HUES64 (cell line): ENCODE results near the gene LDHB.
A peak's percentile ranks its signal among the peaks of the same experiment; 100 is the strongest.

Experiments used
- H3K27ac ChIP-seq: 2 replicates; pipeline ENCODE4 v1.7.0; 2013; ENCODE audit warnings: low read depth, low read length, inconsistent platforms
- H3K27me3 ChIP-seq: 2 replicates; pipeline ENCODE4 v1.6.1; 2013; ENCODE audit warnings: mild to moderate bottlenecking, low read length; ENCODE audit not compliant: insufficient read depth
- H3K36me3 ChIP-seq: 2 replicates; pipeline ENCODE4 v1.6.1; 2013; ENCODE audit warnings: mild to moderate bottlenecking, low read length; ENCODE audit not compliant: insufficient read depth
- H3K4me1 ChIP-seq: 2 replicates; pipeline ENCODE4 v1.6.1; 2013; ENCODE audit warnings: mild to moderate bottlenecking, low read length, moderate library complexity; ENCODE audit not compliant: insufficient read depth
- H3K4me3 ChIP-seq: 2 replicates; pipeline ENCODE4 v1.5.1; 2013; ENCODE audit warnings: mild to moderate bottlenecking, low read length, moderate library complexity
- H3K9ac ChIP-seq: 2 replicates; pipeline ENCODE4 v1.6.1; 2013; ENCODE audit warnings: mild to moderate bottlenecking, low read depth, low read length
- H3K9me3 ChIP-seq: 2 replicates; pipeline ENCODE4 v1.6.1; 2013; ENCODE audit warnings: low read depth, low read length; ENCODE audit not compliant: insufficient read depth
- WGBS: fragments of 150-250, 120-280 bp; methylation state at CpG from one replicate; pipeline ENCODE4 v1.1.7; 2013; ENCODE audit warnings: missing lambda C conversion rate; 5-methylcytosine and 5-hydroxymethylcytosine counted together

The LDHB gene

DNA sequence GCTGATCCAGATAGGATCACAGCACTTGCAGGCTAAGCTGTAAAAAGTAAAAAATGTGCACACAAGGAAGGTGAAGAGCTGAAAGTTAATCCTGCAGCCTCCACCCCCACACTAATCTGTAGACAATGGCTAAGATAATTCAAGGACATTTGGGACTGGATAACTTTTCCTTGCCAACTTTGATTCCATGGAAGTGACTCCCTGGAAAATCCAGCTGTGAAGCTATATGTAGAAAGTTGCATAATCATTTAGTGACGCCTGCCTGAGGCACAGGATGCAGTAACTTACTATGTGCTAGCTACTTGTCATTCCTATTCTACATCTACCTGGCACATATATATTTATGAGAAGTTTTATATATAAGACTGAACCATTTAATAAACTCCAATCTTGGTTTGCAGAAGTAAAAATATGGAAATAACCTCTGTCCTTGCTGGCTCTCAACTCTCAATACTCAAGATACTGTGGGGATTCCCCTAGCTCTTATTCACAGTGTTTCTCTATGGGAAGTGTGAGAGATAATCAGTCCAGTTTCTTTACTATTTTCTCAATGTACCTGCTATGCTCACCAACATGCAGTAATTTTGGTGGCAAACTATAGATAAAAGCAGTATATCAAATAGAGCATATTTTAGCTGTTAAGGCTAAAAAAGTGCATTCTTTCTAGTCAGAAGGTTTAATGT, 14.8 kb downstream of the LDHB start:
- Histone ChIP-seq H3K27me3 (no peaks in the 10 kb centered on the region), H3K9me3 (no peaks in the 10 kb centered on the region), H3K4me1 (peaks cover 36% of the 10 kb centered on the region), H3K36me3 (peaks cover 100% of the 10 kb centered on the region), H3K27ac (peak overlapping the region; percentile 12; the same call in 1 of the 2 replicates), H3K4me3 (no peak overlapping the region), H3K9ac (no peak overlapping the region)
- no CpG with 5 or more reads among the region's 1 CpG for WGBS

DNA sequence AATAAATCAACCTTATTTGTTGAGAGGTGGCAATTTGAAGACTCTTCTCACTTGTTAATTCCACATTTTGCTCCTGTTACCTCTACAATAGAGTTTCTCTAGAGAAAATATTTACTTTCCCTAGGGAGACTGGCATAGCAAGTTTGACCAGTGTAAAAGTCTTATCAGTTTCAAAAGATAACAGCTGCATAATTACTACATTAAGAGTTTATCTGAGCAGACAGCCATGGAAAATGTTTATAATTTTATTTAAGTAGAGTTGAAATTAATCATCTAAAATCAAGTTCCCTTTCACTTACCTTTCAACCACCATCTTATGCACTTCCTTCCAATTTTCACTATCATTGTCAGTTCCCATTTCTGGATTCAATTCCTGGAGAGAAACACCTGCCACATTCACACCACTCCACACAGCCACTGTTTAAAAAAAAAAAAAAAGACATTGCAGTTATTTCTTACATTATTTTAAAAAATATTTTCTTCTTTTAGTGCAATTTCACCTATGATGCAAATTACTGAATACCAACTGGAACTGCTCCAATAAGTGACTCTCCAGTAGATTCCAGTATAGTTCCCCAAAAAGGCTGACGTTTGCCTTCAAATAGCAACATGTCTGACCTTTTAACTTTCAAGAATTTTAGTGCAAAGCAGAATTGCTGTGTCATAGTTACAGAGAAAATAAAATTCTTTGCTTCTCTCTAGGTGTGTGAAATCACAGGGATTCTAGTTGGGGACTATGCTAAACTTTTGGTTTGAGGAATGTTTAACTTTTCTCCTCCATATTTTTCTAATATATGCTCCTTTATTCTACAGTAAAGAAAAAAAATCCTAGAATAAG, 19.4 kb downstream of the LDHB start:
- H3K4me1 ChIP-seq, result peaks cover 3% of the 10 kb centered on the region
- no peaks in the 10 kb centered on the region for H3K27me3 ChIP-seq
- WGBS, result 91% methylated on average over 1 of the region's 1 CpG
- H3K4me3 ChIP-seq, result no peak overlapping the region
- peaks cover 93% of the 10 kb centered on the region for H3K36me3 ChIP-seq
- no peak overlapping the region for H3K27ac ChIP-seq
- H3K9ac ChIP-seq, result no peak overlapping the region
- no peaks in the 10 kb centered on the region for H3K9me3 ChIP-seq

- no peak overlapping the region for H3K27ac ChIP-seq
- no peaks in the 10 kb centered on the region for H3K9me3 ChIP-seq
- H3K9ac ChIP-seq, result no peak overlapping the region
- no peak overlapping the region for H3K4me3 ChIP-seq
- H3K27me3 ChIP-seq, result no peaks in the 10 kb centered on the region
- no peaks in the 10 kb centered on the region for H3K4me1 ChIP-seq
- H3K36me3 ChIP-seq, result peaks cover 52% of the 10 kb centered on the region
- 100% methylated on average over 2 of the region's 3 CpGs for WGBS
These were observed 23.4 kb downstream of the LDHB start for GRCh38 chr12:21634245-21634644.

DNA sequence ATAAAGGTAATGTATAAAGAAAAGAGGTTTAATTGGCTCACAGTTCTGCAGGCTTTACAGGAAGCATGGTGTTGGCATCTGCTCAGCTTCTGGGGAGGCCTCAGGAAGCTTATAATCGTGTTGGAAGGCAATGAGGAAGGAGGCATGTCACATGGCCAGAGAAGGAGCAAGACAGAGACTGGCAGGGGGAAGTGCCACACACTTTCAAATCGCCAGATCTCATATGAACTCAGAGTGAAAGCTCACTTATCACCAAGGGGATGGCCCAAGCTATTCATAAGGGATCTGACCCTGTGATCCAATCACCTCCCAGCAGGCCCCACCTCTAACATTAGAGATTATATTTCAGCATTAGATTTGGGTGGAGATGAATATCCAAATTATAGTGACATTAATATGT, 26.3 kb downstream of the LDHB start:
- H3K9ac ChIP-seq, result no peak overlapping the region
- H3K9me3 ChIP-seq, result 0 out of 2 replicates have a peak, but pooled peaks cover 3% of the 10 kb centered on the region
- H3K4me1 ChIP-seq, result no peaks in the 10 kb centered on the region
- H3K36me3 ChIP-seq, result peaks cover 24% of the 10 kb centered on the region
- no peaks in the 10 kb centered on the region for H3K27me3 ChIP-seq
- H3K4me3 ChIP-seq, result no peak overlapping the region
- 56% methylated on average over 2 of the region's 2 CpGs for WGBS
- no peak overlapping the region for H3K27ac ChIP-seq

DNA sequence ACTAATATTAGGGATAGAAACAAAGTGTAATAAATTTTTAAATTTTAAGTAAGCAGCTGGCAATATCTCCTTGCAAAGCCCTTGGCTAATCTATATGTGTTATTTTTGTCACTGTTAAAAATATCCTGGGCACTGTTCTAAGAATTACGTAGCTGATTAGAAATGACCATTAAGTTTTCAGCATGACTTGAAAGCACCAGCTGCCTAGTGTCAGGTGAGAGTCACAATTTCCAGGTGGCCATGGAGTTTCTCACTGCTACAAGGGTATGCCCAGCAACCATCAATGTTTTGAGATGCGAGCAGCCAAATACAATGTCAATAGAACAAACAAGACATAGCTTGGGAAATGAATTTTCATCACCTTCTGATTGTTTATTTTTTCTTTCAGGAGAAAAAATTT, 29.7 kb downstream of the LDHB start:
- no peaks in the 10 kb centered on the region for H3K4me1 ChIP-seq
- 0 out of 2 replicates have a peak, but pooled peaks cover 3% of the 10 kb centered on the region for H3K9me3 ChIP-seq
- H3K27ac ChIP-seq, result no peak overlapping the region
- 96% methylated on average over 2 of the region's 2 CpGs for WGBS
- H3K36me3 ChIP-seq, result no peaks in the 10 kb centered on the region
- no peak overlapping the region for H3K4me3 ChIP-seq
- H3K9ac ChIP-seq, result no peak overlapping the region
- no peaks in the 10 kb centered on the region for H3K27me3 ChIP-seq

- H3K36me3 ChIP-seq, result no peaks in the 10 kb centered on the region
- no peaks in the 10 kb centered on the region for H3K4me1 ChIP-seq
- H3K4me3 ChIP-seq, result no peak overlapping the region
- H3K9ac ChIP-seq, result no peak overlapping the region
- no peaks in the 10 kb centered on the region for H3K27me3 ChIP-seq
- no peak overlapping the region for H3K27ac ChIP-seq
- no peaks in the 10 kb centered on the region for H3K9me3 ChIP-seq
These were observed 39.1 kb downstream of the LDHB start for GRCh38 chr12:21618566-21618965.

DNA sequence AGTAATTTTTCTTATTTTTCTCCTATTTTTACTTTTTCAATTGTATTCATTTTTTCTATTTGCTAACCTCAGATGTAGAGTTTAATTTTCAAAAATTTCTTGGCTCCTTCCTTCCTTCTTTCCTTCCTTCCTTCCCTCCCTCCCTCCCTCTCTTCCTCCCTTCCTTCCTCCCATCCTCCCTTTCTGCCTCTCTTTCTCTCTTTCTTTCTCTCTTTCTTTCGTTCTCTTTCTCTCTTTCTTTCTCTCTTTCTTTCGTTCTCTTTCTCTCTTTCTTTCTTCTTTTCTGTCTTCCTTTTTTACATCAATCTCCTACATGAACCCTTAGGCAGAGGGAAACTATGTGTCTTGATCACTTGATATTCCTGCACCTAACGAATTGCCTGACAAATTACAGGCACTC, 40.6 kb downstream of the LDHB start:
- Histone ChIP-seq H3K9me3 (no peaks in the 10 kb centered on the region), H3K27ac (no peak overlapping the region), H3K36me3 (no peaks in the 10 kb centered on the region), H3K27me3 (no peaks in the 10 kb centered on the region), H3K4me3 (no peak overlapping the region), H3K4me1 (no peaks in the 10 kb centered on the region), H3K9ac (no peak overlapping the region)
- WGBS, result 73% methylated on average over 3 of the region's 3 CpGs

DNA sequence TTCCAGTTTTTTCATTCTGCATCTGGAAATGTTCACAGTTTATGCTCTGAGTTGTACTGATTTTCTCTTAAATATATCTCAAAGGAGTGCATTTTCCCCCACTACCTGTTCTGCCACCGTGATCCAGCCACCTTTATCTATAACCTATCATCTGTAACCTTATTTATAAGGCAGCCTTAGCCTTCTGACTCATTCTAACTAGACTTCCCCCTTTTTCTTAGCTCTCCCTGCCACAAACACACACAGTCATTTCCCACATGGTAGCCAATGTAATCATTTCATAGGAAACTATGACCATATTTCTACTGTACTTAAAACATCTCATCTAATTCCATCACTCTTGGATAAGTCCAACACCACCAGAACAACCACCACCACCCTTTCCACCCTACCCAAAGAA, 42.2 kb downstream of the LDHB start:
- Histone ChIP-seq H3K4me3 (no peak overlapping the region), H3K36me3 (no peaks in the 10 kb centered on the region), H3K9me3 (no peaks in the 10 kb centered on the region), H3K4me1 (no peaks in the 10 kb centered on the region), H3K27ac (no peak overlapping the region), H3K9ac (no peak overlapping the region), H3K27me3 (no peaks in the 10 kb centered on the region)
- 87% methylated on average over 1 of the region's 1 CpG for WGBS

- Histone ChIP-seq H3K36me3 (no peaks in the 10 kb centered on the region), H3K9me3 (no peaks in the 10 kb centered on the region), H3K4me1 (no peaks in the 10 kb centered on the region), H3K4me3 (no peak overlapping the region), H3K9ac (no peak overlapping the region), H3K27ac (no peak overlapping the region), H3K27me3 (no peaks in the 10 kb centered on the region)
- 100% methylated on average over 2 of the region's 2 CpGs for WGBS
These were observed 43.1 kb downstream of the LDHB start for GRCh38 chr12:21614506-21614905.

DNA sequence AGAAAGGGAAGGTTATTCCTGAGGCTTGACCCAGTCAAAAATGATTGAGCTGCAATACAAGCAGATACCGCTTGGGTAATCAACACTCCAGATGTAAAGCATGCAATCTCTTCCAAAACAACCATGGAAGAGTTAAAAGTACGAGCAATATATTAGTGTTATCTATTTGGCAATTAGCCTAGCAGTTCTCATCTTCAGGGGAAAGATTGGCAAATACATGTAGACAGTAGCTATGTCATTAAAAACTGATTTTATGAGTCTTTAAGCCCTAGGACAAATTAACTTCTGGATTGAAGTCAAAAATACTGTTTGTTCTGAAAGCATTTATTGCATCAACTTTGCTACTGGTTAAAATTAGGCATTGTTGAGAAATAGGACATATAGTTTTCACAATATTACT, 43.7 kb downstream of the LDHB start:
- H3K9ac ChIP-seq, result no peak overlapping the region
- no peaks in the 10 kb centered on the region for H3K9me3 ChIP-seq
- no peaks in the 10 kb centered on the region for H3K4me1 ChIP-seq
- H3K36me3 ChIP-seq, result no peaks in the 10 kb centered on the region
- no peak overlapping the region for H3K4me3 ChIP-seq
- WGBS, result 95% methylated on average over 2 of the region's 2 CpGs
- no peak overlapping the region for H3K27ac ChIP-seq
- no peaks in the 10 kb centered on the region for H3K27me3 ChIP-seq

GRCh38 chr12:21608196-21608595, 49.4 kb downstream of the LDHB start:
- Histone ChIP-seq H3K9ac (no peak overlapping the region), H3K27me3 (no peaks in the 10 kb centered on the region), H3K4me1 (peaks cover 8% of the 10 kb centered on the region; the same call in 1 of the 2 replicates), H3K36me3 (no peaks in the 10 kb centered on the region), H3K27ac (no peak overlapping the region), H3K9me3 (no peaks in the 10 kb centered on the region), H3K4me3 (no peak overlapping the region)
